GM20431 (cell line): ENCODE results near the gene PLA2G4A.
"Not testable (repeated sequence)": the region's sequence is repeated elsewhere in the genome, so short reads cannot be mapped to it uniquely, and the experiment has no call there.

ENCODE experiments used
- in situ Hi-C: fragments of 300-500 bp; cut with MseI, MboI; formaldehyde crosslinking; loops from one replicate; pipeline ENCODE4 v1.15.0; 2020; ENCODE audit warnings: low sequenced_read_pairs; ENCODE audit not compliant: unreplicated experiment

PLA2G4A gene

DNA sequence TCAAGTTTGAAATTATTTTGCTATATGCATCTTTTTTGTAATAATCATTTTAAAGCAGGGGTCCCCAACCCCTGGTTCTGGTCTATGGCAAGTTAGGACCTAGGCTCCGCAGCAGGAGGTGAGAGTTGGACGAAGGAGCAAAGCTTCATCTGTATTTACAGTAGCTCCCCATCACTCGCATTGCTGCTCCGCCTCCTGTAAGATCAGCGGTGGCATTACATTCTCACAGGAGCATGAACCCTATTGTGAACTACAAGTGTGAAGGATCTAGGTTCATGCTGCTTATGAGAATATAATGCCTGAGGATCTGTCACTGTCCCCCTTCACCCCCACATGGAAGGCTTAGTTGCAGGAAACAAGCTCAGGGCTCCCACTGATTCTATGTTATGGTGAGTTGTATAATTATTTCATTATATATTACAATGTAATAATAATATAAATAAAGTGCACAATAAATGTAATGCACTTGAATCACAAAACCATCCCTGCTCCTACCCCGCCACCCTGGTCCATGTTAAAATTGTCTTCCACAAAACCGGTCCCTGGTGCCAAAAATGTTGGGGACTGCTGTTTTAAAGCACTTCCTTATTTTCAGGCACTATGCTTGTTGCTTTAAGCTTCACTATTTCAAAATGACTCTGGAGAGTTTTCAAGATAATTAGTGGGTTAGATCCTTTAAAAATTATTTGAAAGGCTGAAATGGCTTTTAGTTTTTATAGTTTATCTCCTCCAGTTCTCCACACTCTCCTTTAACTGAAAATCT is 74.8 kb downstream of the PLA2G4A start:
- in situ Hi-C loops: no loop called here

- in situ Hi-C loops: no loop called here
These were observed 75.6 kb downstream of the PLA2G4A start for GRCh38 chr1:186904361-186904760.

DNA sequence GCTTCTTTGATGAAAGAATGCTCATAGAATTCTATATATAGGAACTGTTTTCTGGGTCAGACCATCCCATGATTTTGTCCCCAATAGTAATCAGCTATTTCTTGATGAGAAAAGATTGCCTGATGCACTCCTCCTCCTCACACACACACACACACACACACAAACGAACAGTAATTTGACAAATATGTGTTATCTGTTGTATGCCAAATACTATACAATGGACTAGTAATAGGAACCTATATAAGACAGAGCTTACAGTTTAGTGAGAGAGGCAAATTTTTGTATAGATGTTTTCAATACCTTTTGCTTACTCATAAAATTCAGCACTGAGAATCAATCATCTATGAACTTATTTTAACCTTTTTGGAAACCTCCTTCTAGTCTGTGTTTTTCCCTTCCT is 76.8 kb downstream of the PLA2G4A start:
- in situ Hi-C loops: no loop called here

GRCh38 chr1:186915555-186915954 is 86.8 kb downstream of the PLA2G4A start:
- in situ Hi-C loops: no loop called here

- in situ Hi-C loops: not testable (repeated sequence)
These were observed 88.5 kb downstream of the PLA2G4A start for GRCh38 chr1:186917106-186917786.

GRCh38 chr1:186921386-186921785 is 92.6 kb downstream of the PLA2G4A start:
- in situ Hi-C loops: not testable (repeated sequence)

DNA sequence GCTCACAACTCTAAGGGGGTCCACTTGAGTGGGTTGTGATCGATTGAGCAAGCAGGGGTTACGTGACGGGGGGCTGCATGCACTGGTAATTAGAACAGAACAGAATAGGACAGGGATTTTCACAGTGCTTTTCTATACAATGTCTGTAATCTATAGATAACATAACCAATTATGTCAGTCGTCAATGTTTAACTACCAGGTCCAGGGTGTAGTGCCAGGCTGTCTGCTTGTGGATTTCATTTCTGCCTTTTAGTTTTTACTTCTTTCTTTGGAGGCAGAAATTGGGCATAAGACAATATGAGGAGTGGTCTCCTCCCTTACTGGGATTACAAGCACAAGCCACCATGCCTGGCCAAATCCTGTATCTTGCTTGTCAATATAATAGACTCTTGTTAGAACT is 94.1 kb downstream of the PLA2G4A start:
- in situ Hi-C loops: not testable (repeated sequence)

DNA sequence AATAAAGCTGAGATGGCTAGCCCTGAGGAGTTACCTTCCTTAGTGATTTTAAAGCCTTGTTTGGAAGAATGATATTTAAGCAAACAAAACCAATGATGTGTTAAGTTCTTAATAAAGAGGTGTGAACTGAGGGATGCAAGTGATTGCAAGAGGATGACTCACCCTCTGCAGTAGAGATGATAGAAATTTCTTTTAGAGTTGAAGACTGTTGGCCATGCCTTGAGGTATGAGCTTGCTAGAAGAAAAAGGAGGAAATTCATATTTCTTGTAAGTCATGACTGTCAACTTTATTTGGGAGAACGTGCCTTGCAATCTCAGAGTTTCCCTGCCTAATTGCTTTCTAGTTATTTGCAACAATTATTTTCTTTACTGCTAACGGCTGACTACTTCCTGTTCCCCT is 94.7 kb downstream of the PLA2G4A start:
- in situ Hi-C loops: no loop called here

DNA sequence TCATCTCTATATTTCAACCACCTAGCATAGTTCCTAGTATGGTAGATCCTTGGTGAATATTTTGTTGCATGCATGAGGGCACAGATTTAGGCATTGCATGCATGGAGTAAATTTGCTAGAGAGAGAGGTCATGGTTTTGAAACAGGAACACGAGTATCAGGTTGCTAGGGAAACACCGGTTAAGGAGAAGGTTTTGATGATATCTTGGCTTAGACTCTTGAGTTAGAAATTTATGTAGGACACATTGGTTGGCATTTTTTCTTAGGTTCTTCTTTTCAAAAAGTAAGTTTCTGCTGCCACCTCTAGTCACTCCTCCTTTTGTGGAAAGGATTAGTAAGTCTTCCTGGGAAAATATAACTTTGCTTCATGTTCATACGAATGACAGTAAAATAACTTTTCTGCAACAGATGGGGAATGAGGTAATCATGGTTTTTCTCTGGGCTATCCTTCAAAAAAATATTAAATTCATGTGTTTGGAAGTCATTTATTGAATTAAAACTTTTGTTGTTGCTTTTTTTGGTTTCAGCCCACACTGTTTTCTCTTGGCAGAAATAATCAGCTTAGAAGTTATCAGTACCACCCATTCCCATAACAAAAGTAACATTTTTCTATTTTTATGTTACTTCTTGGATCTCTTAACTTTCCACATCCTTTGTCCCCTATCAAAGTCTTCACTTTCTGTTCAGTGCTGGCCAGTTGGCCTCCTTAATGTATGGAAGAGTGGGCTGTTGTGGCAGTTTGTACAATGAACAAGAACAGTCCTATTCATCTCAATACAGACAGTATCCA is 97.3 kb downstream of the PLA2G4A start:
- in situ Hi-C loops: no loop called here

GRCh38 chr1:186927884-186928283 is 99.1 kb downstream of the PLA2G4A start:
- in situ Hi-C loops: no loop called here

DNA sequence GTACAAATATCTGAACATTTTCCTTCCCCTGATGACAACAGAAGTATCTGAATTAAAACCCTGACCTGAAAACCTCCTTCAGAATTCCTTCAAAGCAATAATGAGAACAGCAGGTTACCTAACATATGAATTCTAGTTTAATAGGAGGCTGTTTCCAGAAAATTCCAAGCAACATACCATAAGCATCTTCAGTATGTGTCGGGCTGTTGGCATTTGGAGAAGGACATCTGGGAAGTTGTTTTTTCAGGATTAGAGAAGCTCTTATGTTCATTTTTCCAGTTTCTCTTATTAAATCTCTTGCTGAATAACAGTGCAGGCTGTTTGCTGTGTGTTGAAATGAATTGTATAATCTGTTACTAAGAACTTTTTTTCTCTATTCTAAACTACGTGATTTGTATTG is 101.5 kb downstream of the PLA2G4A start:
- in situ Hi-C loops: no loop called here

DNA sequence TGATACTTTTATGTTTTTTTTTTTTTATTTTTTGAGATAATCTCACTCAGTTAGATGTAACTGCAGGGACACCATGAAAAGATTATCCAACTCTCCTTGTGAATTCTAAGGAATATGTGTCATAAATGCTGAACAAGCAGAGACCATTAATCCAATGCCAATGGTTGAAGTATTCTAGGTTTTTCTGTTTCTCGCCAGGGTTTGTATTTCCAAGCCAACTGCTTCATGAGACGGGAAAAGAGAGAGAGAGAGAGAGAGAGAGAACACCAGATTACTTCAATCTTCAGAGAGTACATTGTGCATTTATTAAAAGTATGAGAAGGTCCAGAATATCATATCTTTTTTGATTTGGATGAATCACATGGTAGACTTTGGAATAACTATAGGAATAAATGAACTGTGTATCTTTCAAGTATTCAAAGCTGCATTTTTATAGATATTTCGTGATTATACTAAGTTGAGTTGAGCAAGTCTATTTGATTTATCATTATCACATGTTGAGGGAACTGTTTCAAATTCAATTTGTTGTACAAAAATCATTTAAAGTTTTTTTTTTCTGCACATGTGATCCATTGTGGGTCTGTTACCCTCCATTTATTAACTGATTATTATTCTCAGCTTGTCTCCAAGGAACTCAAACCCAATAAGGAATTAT is 108.4 kb downstream of the PLA2G4A start:
- in situ Hi-C loops: no loop called here

GRCh38 chr1:186943891-186944686 is 115.3 kb downstream of the PLA2G4A start:
- in situ Hi-C loops: no loop called here

- in situ Hi-C loops: no loop called here
These were observed 116.4 kb downstream of the PLA2G4A start for GRCh38 chr1:186945146-186945545.

DNA sequence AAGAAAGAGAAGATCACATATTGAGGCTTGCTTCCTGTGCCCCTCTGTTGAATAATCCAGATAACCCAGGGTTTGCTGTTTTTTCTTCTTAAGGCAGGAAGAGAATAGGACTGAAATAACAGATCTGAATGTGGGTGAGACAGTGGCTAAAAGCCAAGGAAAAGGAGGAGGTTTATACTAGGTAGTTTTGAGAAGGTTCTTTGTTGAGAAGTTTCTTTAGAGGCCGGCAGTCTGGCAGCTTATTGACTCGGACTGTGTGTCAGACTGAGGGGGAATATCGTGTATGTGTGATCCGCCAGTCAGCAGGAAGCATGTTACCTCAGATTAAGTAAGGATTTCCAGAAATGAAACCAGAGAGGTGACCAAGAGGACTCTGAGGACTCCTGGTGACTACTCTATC is 119.8 kb downstream of the PLA2G4A start:
- in situ Hi-C loops: no loop called here

DNA sequence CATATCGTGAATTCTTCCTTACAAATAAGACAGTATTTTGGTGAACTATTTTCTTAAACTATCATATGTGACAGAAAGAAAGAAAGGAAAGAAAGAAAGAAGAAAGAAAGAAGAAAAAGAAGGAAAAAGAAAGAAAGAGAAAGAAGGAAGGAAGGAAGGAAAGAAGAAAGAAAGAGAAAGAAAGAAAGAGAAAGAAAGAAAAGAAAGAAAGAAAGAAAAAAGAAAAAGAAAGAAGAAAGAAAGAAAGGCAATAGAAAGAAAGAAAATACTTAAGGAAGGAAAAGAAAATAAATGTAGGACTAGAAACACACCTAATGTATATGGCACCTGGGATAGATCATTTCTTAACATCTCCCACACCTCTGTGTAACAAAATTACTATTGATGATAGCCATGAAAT is 120.4 kb downstream of the PLA2G4A start:
- in situ Hi-C loops: no loop called here

DNA sequence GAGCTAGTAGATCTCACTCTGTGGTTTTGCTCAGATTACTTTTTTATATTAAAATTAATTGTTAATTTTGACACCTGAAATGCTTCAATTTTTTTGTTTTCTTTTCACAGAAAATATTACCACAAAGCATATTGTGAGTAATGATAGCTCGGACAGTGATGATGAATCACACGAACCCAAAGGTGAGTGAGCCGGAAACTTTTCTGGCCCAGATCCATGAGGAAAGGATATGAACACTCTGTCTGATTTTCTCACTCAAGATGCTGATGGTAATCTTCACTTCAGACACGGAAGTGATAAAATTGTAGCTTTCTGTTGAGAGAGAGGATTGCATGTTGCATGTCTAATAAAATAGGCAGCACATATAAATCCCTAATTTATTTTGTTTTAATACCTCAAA is 121.8 kb downstream of the PLA2G4A start:
- in situ Hi-C loops: no loop called here

DNA sequence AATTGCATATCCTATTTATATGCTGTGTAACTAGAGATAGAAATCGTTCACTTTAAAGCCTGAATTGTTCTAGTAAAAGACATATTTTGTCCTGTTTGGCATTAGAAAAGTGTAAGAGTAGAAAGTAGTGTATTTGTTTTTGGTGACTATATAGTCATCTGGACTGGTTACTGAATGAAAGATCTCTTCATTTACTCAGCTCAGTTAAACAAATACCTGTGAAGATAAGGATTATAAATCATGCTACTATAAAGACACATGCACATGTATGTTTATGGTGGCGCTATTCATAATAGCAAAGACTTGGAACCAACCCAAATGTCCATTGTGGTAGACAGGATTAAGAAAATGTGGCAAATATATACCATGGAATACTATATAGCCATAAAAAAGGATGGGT is 125.1 kb downstream of the PLA2G4A start:
- in situ Hi-C loops: no loop called here

GRCh38 chr1:186957314-186957713 is 128.6 kb downstream of the PLA2G4A start:
- in situ Hi-C loops: no loop called here

DNA sequence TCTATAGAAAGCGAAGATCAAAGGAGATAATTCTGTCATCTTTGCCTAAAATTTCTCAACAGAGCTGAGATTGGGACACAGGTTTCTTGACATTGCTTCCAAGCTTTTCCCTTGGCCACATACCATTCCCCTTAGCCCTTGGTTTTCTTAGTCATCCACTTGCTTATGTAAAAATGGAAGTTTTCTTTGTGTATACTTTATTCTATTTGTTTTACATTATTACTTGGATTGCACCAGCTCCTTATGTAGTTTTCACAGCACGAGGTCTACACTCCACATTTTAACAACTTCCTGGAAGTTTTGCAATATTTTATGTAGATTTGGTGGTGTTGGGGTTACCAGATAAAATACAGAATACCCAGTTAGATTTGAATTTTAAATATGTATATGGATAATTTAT is 129.8 kb downstream of the PLA2G4A start:
- in situ Hi-C loops: no loop called here
